Fibroblast of lung (primary cell): ENCODE measurements around the gene MLLT11. TPM values are rescaled to one million over a fixed set of nuclear protein-coding genes. Genes with fewer than 3 reads are reported as not detected.

Source experiments
- DNase-seq, 2 donors: peaks; one replicate each; pipeline versions ENCODE4 v3.0.0 to v3.0.0-alpha.2; 2010; ENCODE audit warnings: low read depth in 2 of 2
- H2AFZ ChIP-seq: 2 replicates; pipeline ENCODE4 v1.5.1; 2012; ENCODE audit warnings: low read length, control low read depth, inconsistent platforms
- H3K27ac ChIP-seq: 2 replicates; pipeline ENCODE4 v1.5.1; 2011; ENCODE audit warnings: low read length, control low read depth; ENCODE audit not compliant: insufficient read depth
- H3K27me3 ChIP-seq: 2 replicates; pipeline ENCODE4 v1.5.1; 2011; ENCODE audit warnings: mild to moderate bottlenecking, low read length; ENCODE audit not compliant: control insufficient read depth, insufficient read depth
- H3K36me3 ChIP-seq: 2 replicates; pipeline ENCODE4 v1.5.1; 2011; ENCODE audit warnings: low read length; ENCODE audit not compliant: control insufficient read depth, insufficient read depth
- H3K4me1 ChIP-seq: 2 replicates; pipeline ENCODE4 v1.5.1; 2011; ENCODE audit warnings: low read length; ENCODE audit not compliant: control insufficient read depth, insufficient read depth; ENCODE audit errors: extremely low read depth
- H3K4me2 ChIP-seq: 2 replicates; pipeline ENCODE4 v1.5.1; 2011; ENCODE audit warnings: low read length, control low read depth; ENCODE audit not compliant: insufficient read depth; ENCODE audit errors: extremely low read depth
- H3K4me3 ChIP-seq, 4 experiments: fragments of 200-600 bp in 1 of 4; sonication (generic) in 1 of 4; replicated peaks in 1 of 4; 2 replicates each; pipeline ENCODE4 v1.5.1; 2011 to 2016; ENCODE audit warnings: low read length in 4 of 4, low read depth in 3 of 4, mild to moderate bottlenecking in 3 of 4, control low read depth in 2 of 4, inconsistent platforms in 1 of 4, mixed read lengths in 1 of 4; ENCODE audit not compliant: insufficient read depth in 1 of 4; ENCODE audit errors: control extremely low read depth in 1 of 4
- H3K79me2 ChIP-seq: 2 replicates; pipeline ENCODE4 v1.5.1; 2012; ENCODE audit warnings: mild to moderate bottlenecking, low read length, inconsistent platforms; ENCODE audit not compliant: control insufficient read depth, insufficient read depth
- H3K9ac ChIP-seq: 2 replicates; pipeline ENCODE4 v1.5.1; 2011; ENCODE audit warnings: mild to moderate bottlenecking, low read length, control low read depth; ENCODE audit not compliant: insufficient read depth
- H3K9me3 ChIP-seq: 2 replicates; pipeline ENCODE4 v1.5.1; 2012; ENCODE audit warnings: low read depth, low read length; ENCODE audit not compliant: control insufficient read depth, insufficient read depth
- H4K20me1 ChIP-seq: 2 replicates; pipeline ENCODE4 v1.5.1; 2011; ENCODE audit warnings: low read length; ENCODE audit not compliant: control insufficient read depth, insufficient read depth; ENCODE audit errors: extremely low read depth
- EZH2 ChIP-seq: IDR thresholded peaks from 2 replicates; pipeline ENCODE4 v1.5.1; 2012; ENCODE audit warnings: low read length, control low read depth, mild to moderate bottlenecking; ENCODE audit errors: missing control alignments
- polyA plus RNA-seq, 2 donors: library from polyadenylated mRNA; depleted of rRNA in 1 of 2; stranded (reverse) in 1 of 2; unstranded in 1 of 2; fragments of >200 nt; gene quantifications; 2 replicates each; pipeline ENCODE4 v1.2.1, GENCODE V29; 2011 to 2012; ENCODE audit warnings: missing spikeins in 1 of 2
- total RNA-seq: library from RNA; depleted of rRNA; stranded (reverse); fragments of >200 nt; gene quantifications from 2 replicates; pipeline ENCODE4 v1.2.1, GENCODE V29; 2014
- TF ChIP-seq, protein P1 (sequence below), 2 donors: IDR thresholded peaks in 1 of 2; conservative IDR thresholded peaks in 1 of 2; 1 replicate in 1 of 2; 2 replicates in 1 of 2; pipeline ENCODE4 v1.5.1; 2011 to 2012; ENCODE audit warnings: low read length in 2 of 2, control low read depth in 1 of 2, inconsistent platforms in 1 of 2, low read depth in 1 of 2, mild to moderate bottlenecking in 1 of 2

Gene MLLT11
- total and polyA plus RNA-seq, 2 donors (not counting 1 experiment from before 2014, with no cell fraction given) = 2.8 to 7.2 TPM

DNA sequence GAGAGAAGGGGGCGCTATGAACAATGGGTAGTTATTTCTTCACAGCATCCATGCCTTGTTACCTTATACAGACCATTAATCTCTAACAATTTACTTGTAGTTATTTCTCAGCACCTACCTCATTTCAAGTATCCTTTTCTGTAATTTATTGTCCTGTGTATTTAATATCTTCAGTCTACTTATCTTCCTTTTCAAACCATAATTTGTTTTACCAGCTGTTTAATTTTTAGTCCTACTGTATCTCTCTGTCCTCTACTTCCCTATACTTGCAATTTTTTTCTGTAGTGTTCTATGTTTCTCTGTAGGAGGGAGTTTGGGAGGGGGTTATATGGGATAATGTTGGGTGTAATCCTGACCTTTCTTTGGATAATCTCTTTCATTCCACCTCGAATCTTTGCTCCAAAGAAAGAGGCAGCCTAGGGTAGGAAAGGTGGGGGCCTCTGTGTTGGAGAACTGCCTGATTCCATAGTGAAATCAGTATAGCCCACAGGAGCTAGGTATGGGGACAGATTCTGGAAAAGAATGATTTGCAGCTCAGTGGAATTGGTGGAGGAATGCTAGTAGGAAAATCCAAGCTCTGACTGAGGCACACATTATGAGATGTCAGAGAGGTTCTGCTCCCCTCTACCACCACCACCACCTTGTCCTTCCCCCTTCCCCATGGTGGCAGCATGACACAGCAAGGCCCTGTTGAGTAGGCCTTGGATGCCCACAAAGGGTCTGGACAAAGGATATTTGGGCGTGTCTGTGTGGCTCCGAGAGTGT is 642 bp downstream of the MLLT11 start:
- Histone ChIP-seq H3K79me2 (peaks cover 42% of the 10 kb centered on the region), H3K4me3 (peak overlapping the region; percentile 76 to 90 (median 82)), H3K4me2 (peak overlapping the region; percentile 68), H3K36me3 (peaks cover 5% of the 10 kb centered on the region), H3K4me1 (peaks cover 15% of the 10 kb centered on the region), H3K9ac (peak overlapping the region; percentile 25), H3K27me3 (no peaks in the 10 kb centered on the region), H2AFZ (peak overlapping the region; percentile 72), H3K9me3 (no peaks in the 10 kb centered on the region), H4K20me1 (peaks cover 2% of the 10 kb centered on the region), H3K27ac (peak overlapping the region; percentile 86)
- TF ChIP-seq EZH2 = no peak
- TF ChIP-seq, protein P1, sequence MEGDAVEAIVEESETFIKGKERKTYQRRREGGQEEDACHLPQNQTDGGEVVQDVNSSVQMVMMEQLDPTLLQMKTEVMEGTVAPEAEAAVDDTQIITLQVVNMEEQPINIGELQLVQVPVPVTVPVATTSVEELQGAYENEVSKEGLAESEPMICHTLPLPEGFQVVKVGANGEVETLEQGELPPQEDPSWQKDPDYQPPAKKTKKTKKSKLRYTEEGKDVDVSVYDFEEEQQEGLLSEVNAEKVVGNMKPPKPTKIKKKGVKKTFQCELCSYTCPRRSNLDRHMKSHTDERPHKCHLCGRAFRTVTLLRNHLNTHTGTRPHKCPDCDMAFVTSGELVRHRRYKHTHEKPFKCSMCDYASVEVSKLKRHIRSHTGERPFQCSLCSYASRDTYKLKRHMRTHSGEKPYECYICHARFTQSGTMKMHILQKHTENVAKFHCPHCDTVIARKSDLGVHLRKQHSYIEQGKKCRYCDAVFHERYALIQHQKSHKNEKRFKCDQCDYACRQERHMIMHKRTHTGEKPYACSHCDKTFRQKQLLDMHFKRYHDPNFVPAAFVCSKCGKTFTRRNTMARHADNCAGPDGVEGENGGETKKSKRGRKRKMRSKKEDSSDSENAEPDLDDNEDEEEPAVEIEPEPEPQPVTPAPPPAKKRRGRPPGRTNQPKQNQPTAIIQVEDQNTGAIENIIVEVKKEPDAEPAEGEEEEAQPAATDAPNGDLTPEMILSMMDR (conservative IDR thresholded peaks at IDR 0.05 in 1 of 2, IDR thresholded peaks at IDR 0.05 in 1 of 2; ENCODE audit: low read depth in 1 of 2, low read length in 2 of 2) = no peak
- peak in 1 of 2 donors; percentile 43 for DNase-seq

DNA sequence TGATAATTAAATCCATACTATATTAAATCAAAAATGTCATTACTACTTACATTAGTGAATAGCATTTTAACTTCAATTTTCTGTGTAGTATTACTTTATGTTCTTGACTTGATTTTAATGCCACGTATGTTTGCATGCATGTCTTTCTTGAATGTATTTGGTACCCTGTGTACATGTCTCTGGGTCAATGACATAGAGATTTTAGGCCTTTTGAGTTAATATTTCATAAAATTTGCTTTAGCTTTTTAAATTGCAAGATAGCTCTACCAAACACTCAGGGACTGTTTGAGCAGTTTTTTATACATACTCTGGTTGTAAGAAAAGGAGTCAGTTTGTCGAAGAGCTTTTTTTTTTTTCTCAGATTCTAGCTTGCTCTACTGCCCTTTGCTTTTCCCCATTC is 1.5 kb downstream of the MLLT11 start:
- no peaks in the 10 kb centered on the region for H3K27me3 ChIP-seq
- H3K4me2 ChIP-seq = peak overlapping the region; percentile 68
- H3K36me3 ChIP-seq = peaks cover under 1% of the 10 kb centered on the region
- no peak overlapping the region for H3K27ac ChIP-seq
- peaks cover 34% of the 10 kb centered on the region for H3K79me2 ChIP-seq
- H4K20me1 ChIP-seq = peaks cover 1% of the 10 kb centered on the region
- H3K4me3 ChIP-seq = peak overlapping the region in 2 of 4 experiments; percentile 76 to 82
- H2AFZ ChIP-seq = no peak overlapping the region
- TF ChIP-seq, protein P1 (conservative IDR thresholded peaks at IDR 0.05 in 1 of 2, IDR thresholded peaks at IDR 0.05 in 1 of 2; ENCODE audit: low read depth in 1 of 2, low read length in 2 of 2) = no peak
- DNase-seq = no peak
- no peak overlapping the region for H3K9ac ChIP-seq
- H3K4me1 ChIP-seq = peaks cover 13% of the 10 kb centered on the region
- no peaks in the 10 kb centered on the region for H3K9me3 ChIP-seq

GRCh38 chr1:151062741-151063371 is 2.7 kb downstream of the MLLT11 start:
- Histone ChIP-seq H4K20me1 (no peaks in the 10 kb centered on the region), H3K36me3 (peaks cover 3% of the 10 kb centered on the region), H2AFZ (no peak overlapping the region), H3K27ac (peak overlapping the region; percentile 74), H3K27me3 (no peaks in the 10 kb centered on the region), H3K4me3 (peak overlapping the region in 1 of 4 experiments; percentile 10), H3K9ac (no peak overlapping the region), H3K4me1 (peaks cover 7% of the 10 kb centered on the region), H3K9me3 (no peaks in the 10 kb centered on the region), H3K79me2 (peaks cover 22% of the 10 kb centered on the region), H3K4me2 (peak overlapping the region; percentile 74)
- DNase-seq = peak; percentile 74 to 93
- TF ChIP-seq, protein P1 (conservative IDR thresholded peaks at IDR 0.05 in 1 of 2, IDR thresholded peaks at IDR 0.05 in 1 of 2; ENCODE audit: low read depth in 1 of 2, low read length in 2 of 2) = no peak
- TF ChIP-seq EZH2 = no peak
